ENCODE data around the gene TMEM143.
A peak's percentile ranks its signal among the peaks of the same experiment; 100 is the strongest.
"Not testable (repeated sequence)": the region's sequence is repeated elsewhere in the genome, so short reads cannot be mapped to it uniquely, and the experiment has no call there.

TMEM143 gene

GRCh38 chr19:48385461-48386087 is 21.8 kb upstream of the TMEM143 start:
- Histone ChIP-seq H3K4me3 (no peak overlapping the region), H3K9me3 (replicated peaks in 1 of 11) (no peaks in the 10 kb centered on the region), H3K36me3 (peaks cover 86 to 90% (median 89%) of the 10 kb centered on the region in 11 experiments), H4K20me1 (peaks cover 0 to 45% (median 6%) of the 10 kb centered on the region in 11 experiments; a peak in 10 of 22 replicates), H3K9ac (peak overlapping the region in 1 of 11 experiments; percentile 15; a peak in 2 of 22 replicates), H3K27me3 (no peaks in the 10 kb centered on the region), H3K4me1 (peaks cover 8 to 24% (median 14%) of the 10 kb centered on the region in 10 experiments; a peak in 16 of 20 replicates), H3K4me2 (no peak overlapping the region), H3K27ac (no peak overlapping the region)
- TF ChIP-seq Cebpa-rat (IDR thresholded peaks at IDR 0.05), result no peak

GRCh38 chr19:48382286-48382685 is 18.5 kb upstream of the TMEM143 start:
- peaks cover 64 to 74% (median 68%) of the 10 kb centered on the region in 11 experiments for H3K36me3 ChIP-seq
- H3K27ac ChIP-seq, result no peak overlapping the region
- no peak overlapping the region for H3K4me2 ChIP-seq
- H3K4me3 ChIP-seq, result no peak overlapping the region
- no peaks in the 10 kb centered on the region for H3K27me3 ChIP-seq
- peaks cover 11 to 34% (median 20%) of the 10 kb centered on the region in 10 experiments for H3K4me1 ChIP-seq
- no peaks in the 10 kb centered on the region for H3K9me3 ChIP-seq (replicated peaks in 1 of 11)
- no peak overlapping the region for H3K9ac ChIP-seq
- peaks cover 0 to 33% (median 4%) of the 10 kb centered on the region in 11 experiments; a peak in 7 of 22 replicates for H4K20me1 ChIP-seq
- no peak for TF ChIP-seq Cebpa-rat (IDR thresholded peaks at IDR 0.05)

DNA sequence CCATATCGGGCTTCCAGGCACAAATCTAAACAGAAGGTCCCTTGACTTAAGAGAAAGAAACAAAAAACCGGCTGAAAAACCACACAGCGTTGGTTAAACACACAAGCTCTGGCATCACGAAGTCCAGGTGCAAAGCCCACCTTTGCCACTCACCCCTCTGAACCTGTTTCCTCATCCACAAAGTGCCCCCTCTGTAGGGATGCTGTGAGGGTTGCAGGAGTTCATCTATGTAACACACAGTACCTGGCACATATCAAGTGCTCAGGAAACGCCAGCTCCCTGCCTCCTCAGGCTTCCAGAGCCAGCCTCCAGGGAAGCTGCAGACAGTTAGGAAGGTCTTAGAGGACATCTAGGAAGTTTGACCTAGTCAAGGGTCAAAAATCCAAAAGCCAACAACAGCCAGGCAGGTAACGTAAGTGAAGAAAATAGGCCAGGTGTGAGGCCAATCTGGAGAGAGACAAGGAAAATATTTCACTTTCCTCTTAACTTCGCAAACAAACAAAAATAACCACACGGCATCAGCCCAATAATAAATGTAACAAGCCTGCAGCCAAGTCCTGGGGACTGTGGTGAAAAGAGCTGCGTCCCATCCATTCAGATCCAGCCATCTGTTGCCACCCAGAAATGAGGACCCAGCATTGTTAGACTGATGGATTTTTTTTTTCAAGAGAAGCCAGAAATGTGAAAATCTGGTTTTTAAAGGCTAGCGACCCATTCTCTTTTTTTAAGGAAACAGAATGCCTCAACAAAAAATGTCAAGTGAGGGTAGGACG is 17.6 kb upstream of the TMEM143 start:
- Histone ChIP-seq H3K4me1 (peaks cover 19 to 42% (median 30%) of the 10 kb centered on the region in 10 experiments), H3K4me3 (no peak overlapping the region), H3K4me2 (no peak overlapping the region), H3K27ac (no peak overlapping the region), H4K20me1 (peaks cover 0 to 24% (median 0%) of the 10 kb centered on the region in 11 experiments; a peak in 5 of 22 replicates), H3K9ac (no peak overlapping the region; a peak in 1 of 22 replicates), H3K9me3 (replicated peaks in 1 of 11) (no peaks in the 10 kb centered on the region), H3K36me3 (peaks cover 54 to 65% (median 59%) of the 10 kb centered on the region in 11 experiments), H3K27me3 (no peaks in the 10 kb centered on the region)
- TF ChIP-seq Cebpa-rat (IDR thresholded peaks at IDR 0.05), result no peak

DNA sequence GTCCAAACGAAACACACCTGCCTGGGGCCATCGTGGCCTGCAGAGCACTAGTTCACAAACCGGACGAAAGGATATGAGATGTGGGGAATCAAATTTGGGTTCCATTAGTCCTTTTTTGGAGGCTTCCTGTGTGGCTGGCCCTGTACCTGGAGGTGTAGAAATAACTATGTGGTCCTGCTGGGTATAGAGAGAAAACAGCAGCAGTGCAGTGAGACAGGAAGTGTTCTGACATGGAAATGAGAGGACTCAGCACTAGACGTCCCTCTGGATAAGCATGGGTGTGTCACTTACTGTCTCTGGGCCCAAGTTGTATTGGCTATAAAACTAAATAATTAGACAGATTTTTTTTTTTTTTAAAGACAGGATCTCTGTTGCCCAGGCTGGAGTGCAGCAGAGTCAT is 15.3 kb upstream of the TMEM143 start:
- Histone ChIP-seq H3K27ac (no peak overlapping the region), H3K4me3 (no peak overlapping the region), H4K20me1 (peaks cover 0 to 12% (median 0%) of the 10 kb centered on the region in 11 experiments; a peak in 3 of 22 replicates), H3K9ac (no peak overlapping the region), H3K4me1 (peaks cover 19 to 64% (median 50%) of the 10 kb centered on the region in 10 experiments), H3K4me2 (peak overlapping the region in 4 of 11 experiments; percentile 22 to 56 (median 29); a peak in 6 of 22 replicates), H3K36me3 (peaks cover 31 to 42% (median 36%) of the 10 kb centered on the region in 11 experiments), H3K9me3 (replicated peaks in 1 of 11) (no peaks in the 10 kb centered on the region), H3K27me3 (no peaks in the 10 kb centered on the region)
- no peak for TF ChIP-seq Cebpa-rat (IDR thresholded peaks at IDR 0.05)

DNA sequence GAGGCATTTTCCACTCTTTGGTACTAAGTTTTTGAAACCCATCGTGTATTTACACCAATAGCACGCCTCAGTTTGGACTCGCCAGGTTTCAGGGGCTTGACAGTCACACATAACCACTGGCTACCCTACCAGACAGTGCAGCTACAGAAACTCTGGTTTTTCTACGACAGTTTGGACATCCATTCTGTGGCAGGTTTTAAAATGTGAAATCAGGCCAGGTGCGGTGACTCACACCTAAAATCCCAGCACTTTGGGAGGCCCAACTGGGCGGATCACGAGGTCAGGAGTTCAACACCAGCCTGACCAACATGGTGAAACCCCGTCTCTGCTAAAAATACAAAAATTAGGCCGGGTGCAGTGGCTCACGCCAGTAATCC is 14.4 kb upstream of the TMEM143 start:
- no peak for TF ChIP-seq Cebpa-rat (IDR thresholded peaks at IDR 0.05)
- Histone ChIP-seq H3K27ac (peak overlapping the region in 2 of 11 experiments; percentile 24 to 26; a peak in 3 of 22 replicates), H3K9me3 (replicated peaks in 1 of 11) (no peaks in the 10 kb centered on the region), H4K20me1 (peaks cover 0 to 3% (median 0%) of the 10 kb centered on the region in 11 experiments; a peak in 2 of 22 replicates), H3K9ac (no peak overlapping the region; a peak in 1 of 22 replicates), H3K4me1 (peaks cover 19 to 71% (median 59%) of the 10 kb centered on the region in 10 experiments), H3K4me3 (no peak overlapping the region), H3K27me3 (no peaks in the 10 kb centered on the region), H3K4me2 (peak overlapping the region; percentile 22 to 88 (median 48); a peak in 16 of 22 replicates), H3K36me3 (peaks cover 23 to 33% (median 27%) of the 10 kb centered on the region in 11 experiments)

DNA sequence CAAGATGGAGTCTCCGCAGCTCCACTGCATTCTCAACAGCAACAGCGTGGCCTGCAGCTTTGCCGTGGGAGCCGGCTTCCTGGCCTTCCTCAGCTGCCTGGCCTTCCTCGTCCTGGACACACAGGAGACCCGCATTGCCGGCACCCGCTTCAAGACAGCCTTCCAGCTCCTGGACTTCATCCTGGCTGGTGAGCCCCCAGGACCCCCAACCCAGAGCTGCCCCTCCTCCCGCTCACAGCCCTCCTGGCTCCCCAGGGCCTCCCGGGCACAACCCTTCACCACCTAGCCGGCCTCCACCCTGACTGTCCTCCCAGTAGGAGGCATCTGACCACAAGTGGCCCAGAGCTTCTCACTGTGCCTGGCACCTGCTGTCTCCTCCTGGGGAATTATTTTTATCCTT is 9.8 kb upstream of the TMEM143 start:
- Histone ChIP-seq H3K36me3 (no peaks in the 10 kb centered on the region), H3K9ac (peak overlapping the region in 6 of 11 experiments; percentile 11 to 47 (median 46); a peak in 8 of 22 replicates), H3K4me2 (peak overlapping the region in 8 of 11 experiments; percentile 3 to 96 (median 71); a peak in 16 of 22 replicates), H3K9me3 (replicated peaks in 1 of 11) (no peaks in the 10 kb centered on the region), H3K27ac (peak overlapping the region in 7 of 11 experiments; percentile 29 to 57 (median 39); a peak in 10 of 22 replicates), H4K20me1 (no peaks in the 10 kb centered on the region), H3K4me3 (no peak overlapping the region), H3K27me3 (no peaks in the 10 kb centered on the region), H3K4me1 (peaks cover 16 to 88% (median 81%) of the 10 kb centered on the region in 10 experiments)
- TF ChIP-seq Cebpa-rat (IDR thresholded peaks at IDR 0.05), result no peak

DNA sequence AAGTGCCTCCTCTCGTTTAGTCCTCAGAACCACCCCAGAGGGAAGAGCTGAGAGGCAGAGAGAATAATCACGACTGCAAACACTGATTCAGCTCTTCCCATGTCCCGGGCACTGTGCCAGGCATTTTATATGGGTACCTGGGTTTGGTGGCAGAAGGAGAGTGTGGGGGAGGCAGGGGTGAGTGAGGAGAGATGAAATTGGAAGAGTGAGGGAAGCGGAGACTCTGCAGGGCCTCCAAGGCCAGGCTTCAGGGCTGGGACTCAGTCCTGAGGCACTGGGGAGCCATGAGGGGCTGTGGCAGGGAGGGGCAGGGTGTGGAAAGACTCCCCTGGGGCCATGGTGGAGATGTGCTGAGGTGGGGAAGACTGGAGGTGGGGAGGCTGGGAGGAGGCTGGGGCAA is 9.2 kb upstream of the TMEM143 start:
- Histone ChIP-seq H3K27ac (peak overlapping the region in 7 of 11 experiments; percentile 29 to 57 (median 39); a peak in 13 of 22 replicates), H3K27me3 (no peaks in the 10 kb centered on the region), H3K4me2 (peak overlapping the region in 10 of 11 experiments; percentile 3 to 96 (median 55); a peak in 19 of 22 replicates), H3K4me3 (no peak overlapping the region), H4K20me1 (no peaks in the 10 kb centered on the region), H3K36me3 (no peaks in the 10 kb centered on the region), H3K4me1 (peaks cover 10 to 89% (median 81%) of the 10 kb centered on the region in 10 experiments), H3K9ac (peak overlapping the region in 7 of 11 experiments; percentile 11 to 47 (median 46); a peak in 10 of 22 replicates), H3K9me3 (replicated peaks in 1 of 11) (no peaks in the 10 kb centered on the region)
- TF ChIP-seq Cebpa-rat (IDR thresholded peaks at IDR 0.05), result no peak

- not testable (repeated sequence) for H3K36me3 ChIP-seq; H3K9ac ChIP-seq; H4K20me1 ChIP-seq; H3K4me3 ChIP-seq; H3K27me3 ChIP-seq; H3K27ac ChIP-seq; H3K9me3 ChIP-seq (replicated peaks in 1 of 11)
- Histone ChIP-seq H3K4me2 (peak overlapping the region in 1 of 11 experiments; percentile 86; a peak in 1 of 22 replicates), H3K4me1 (peaks cover 10 to 89% (median 79%) of the 10 kb centered on the region in 10 experiments; a peak in 19 of 20 replicates)
These were observed 8.0 kb upstream of the TMEM143 start for GRCh38 chr19:48371771-48372170.

DNA sequence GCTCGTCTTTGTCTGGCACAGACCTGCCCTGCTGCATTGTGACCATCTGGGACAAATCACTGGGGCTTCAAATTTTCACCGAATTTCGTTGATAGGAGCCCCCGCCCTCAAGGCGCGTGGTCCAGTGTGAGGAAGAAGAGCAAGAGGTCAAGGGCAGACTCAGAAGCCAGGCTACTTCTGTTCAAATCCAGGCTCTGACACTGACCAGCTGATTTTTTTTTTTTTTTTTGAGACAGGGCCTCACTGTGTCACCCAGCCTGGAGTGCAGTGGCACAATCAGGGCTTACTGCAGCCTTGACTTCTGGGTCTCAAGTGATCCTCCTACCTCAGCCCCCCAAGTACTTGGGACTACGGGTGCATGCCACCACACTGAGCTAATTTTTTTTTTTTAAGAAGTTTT is 7.6 kb upstream of the TMEM143 start:
- no peak for TF ChIP-seq Cebpa-rat (IDR thresholded peaks at IDR 0.05)
- Histone ChIP-seq H3K4me3 (no peak overlapping the region), H3K4me2 (no peak overlapping the region), H3K27me3 (no peaks in the 10 kb centered on the region), H3K9me3 (replicated peaks in 1 of 11) (no peaks in the 10 kb centered on the region), H4K20me1 (no peaks in the 10 kb centered on the region), H3K4me1 (peaks cover 10 to 89% (median 77%) of the 10 kb centered on the region in 10 experiments; a peak in 19 of 20 replicates), H3K9ac (no peak overlapping the region; a peak in 1 of 22 replicates), H3K27ac (no peak overlapping the region), H3K36me3 (no peaks in the 10 kb centered on the region)
